Stimulated activated CD8-positive, alpha-beta memory T cell treated with anti-CD3 and anti-CD28 coated beads, Interleukin-15, amount 100 ng/mL, for 48 hours (primary cell): ENCODE data around the gene IER2.
A peak's percentile ranks its signal among the peaks of the same experiment; 100 is the strongest.
"Not testable (repeated sequence)": the region's sequence is repeated elsewhere in the genome, so short reads cannot be mapped to it uniquely, and the experiment has no call there.

Source experiments
- DNase-seq, 2 donors: peaks; one replicate each; pipeline ENCODE4 v3.0.0-alpha.2; 2020; ENCODE audit warnings: low read depth in 2 of 2

Gene IER2

GRCh38 chr19:13163609-13164342, 13.6 kb downstream of the IER2 start:
- DNase-seq, result peak in 1 of 2 donors; percentile 38

GRCh38 chr19:13164343-13165161, 14.3 kb downstream of the IER2 start:
- DNase-seq, result no peak

- DNase-seq, result no peak
Observed at GRCh38 chr19:13165162-13165997, 15.2 kb downstream of the IER2 start.

GRCh38 chr19:13166151-13166550, 15.9 kb downstream of the IER2 start:
- not testable (repeated sequence) for DNase-seq

- DNase-seq, result no peak
Observed at GRCh38 chr19:13169769-13170168, 19.6 kb downstream of the IER2 start.

GRCh38 chr19:13171146-13171545, 20.9 kb downstream of the IER2 start:
- DNase-seq, result no peak

GRCh38 chr19:13172346-13173138, 22.3 kb downstream of the IER2 start:
- peak; percentile 69 to 78 for DNase-seq

GRCh38 chr19:13173139-13173737, 23.0 kb downstream of the IER2 start:
- DNase-seq, result no peak

- DNase-seq, result no peak
Observed at GRCh38 chr19:13176345-13176744, 26.1 kb downstream of the IER2 start.

GRCh38 chr19:13177584-13177983, 27.4 kb downstream of the IER2 start:
- not testable (repeated sequence) for DNase-seq

GRCh38 chr19:13178291-13178690, 28.1 kb downstream of the IER2 start:
- not testable (repeated sequence) for DNase-seq

- DNase-seq, result peak; percentile 44 to 53
Observed at GRCh38 chr19:13181747-13182388, 31.7 kb downstream of the IER2 start.

GRCh38 chr19:13184926-13185325, 34.7 kb downstream of the IER2 start:
- not testable (repeated sequence) for DNase-seq

GRCh38 chr19:13185763-13186657, 35.8 kb downstream of the IER2 start:
- DNase-seq, result not testable (repeated sequence)

- not testable (repeated sequence) for DNase-seq
Observed at GRCh38 chr19:13186688-13187087, 36.5 kb downstream of the IER2 start.

GRCh38 chr19:13187419-13187818, 37.2 kb downstream of the IER2 start:
- no peak for DNase-seq

GRCh38 chr19:13189600-13189999, 39.4 kb downstream of the IER2 start:
- no peak for DNase-seq

GRCh38 chr19:13190781-13191540, 40.8 kb downstream of the IER2 start:
- no peak for DNase-seq
